Caco-2 (cell line): Measurements from ENCODE around the gene NOL4L. TPM values are rescaled to one million over a fixed set of nuclear protein-coding genes. Genes with fewer than 3 reads are reported as not detected.
"Not testable (repeated sequence)": the region's sequence is repeated elsewhere in the genome, so short reads cannot be mapped to it uniquely, and the experiment has no call there.

Experiments
- BruUV-seq: library from RNA; stranded (reverse); fragments of 400-500 nt; replicated peaks from 2 replicates; lab custom pipeline; 2021; lab: Mats Ljungman, UMichigan
- CTCF ChIA-PET: fragments of 300-600 bp; sonication (Branson Sonifier 250); formaldehyde crosslinking; loops from one replicate; lab custom pipeline; 2022; ENCODE audit warnings: antibody characterized with exemption; lab: Charles Lee
- POLR2A ChIA-PET: fragments of 300-600 bp; sonication (Branson Sonifier 250); formaldehyde crosslinking; loops from one replicate; lab custom pipeline; 2022; ENCODE audit warnings: antibody characterized with exemption; lab: Charles Lee
- DNase-seq, 2 experiments: peaks; one replicate each; pipeline versions ENCODE4 v3.0.0 to v3.0.0-alpha.2; 2020 to 2022
- H3K27me3 ChIP-seq: replicated peaks from 2 replicates; pipeline ENCODE4 v1.6.0; 2011; ENCODE audit warnings: low read length; ENCODE audit not compliant: control insufficient read depth, insufficient read depth
- H3K36me3 ChIP-seq: 2 replicates; pipeline ENCODE4 v1.5.1; 2011; ENCODE audit warnings: low read length; ENCODE audit not compliant: control insufficient read depth, insufficient read depth
- H3K4me1 ChIP-seq: fragments of 250-450 bp; sonication (Bioruptor Pico); 2 replicates; pipeline ENCODE4 v1.5.1; 2020; ENCODE audit warnings: mild to moderate bottlenecking
- H3K4me3 ChIP-seq: 2 replicates; pipeline ENCODE4 v1.5.1; 2011; ENCODE audit warnings: low read depth, mild to moderate bottlenecking, control low read depth, low read length
- H3K9me3 ChIP-seq: fragments of 250-450 bp; sonication (Bioruptor Pico); 2 replicates; pipeline ENCODE4 v1.5.1; 2020; ENCODE audit warnings: mild to moderate bottlenecking, moderate library complexity
- H3K27ac Mint-ChIP-seq: one replicate; pipeline ENCODE4 v1.8.0; 2022; ENCODE audit warnings: mixed read lengths; ENCODE audit not compliant: unreplicated experiment
- H3K27me3 Mint-ChIP-seq: one replicate; pipeline ENCODE4 v1.8.0; 2022; ENCODE audit warnings: mixed read lengths; ENCODE audit not compliant: insufficient read depth, unreplicated experiment
- H3K36me3 Mint-ChIP-seq: one replicate; pipeline ENCODE4 v1.8.0; 2022; ENCODE audit warnings: mild to moderate bottlenecking, mixed read lengths; ENCODE audit not compliant: insufficient read depth, unreplicated experiment
- H3K4me1 Mint-ChIP-seq: one replicate; pipeline ENCODE4 v1.8.0; 2022; ENCODE audit warnings: low read depth, mixed read lengths; ENCODE audit not compliant: unreplicated experiment
- H3K4me3 Mint-ChIP-seq: one replicate; pipeline ENCODE4 v1.8.0; 2022; ENCODE audit warnings: mild to moderate bottlenecking, moderate library complexity, mixed read lengths; ENCODE audit not compliant: unreplicated experiment
- H3K9me3 Mint-ChIP-seq: one replicate; pipeline ENCODE4 v1.8.0; 2022; ENCODE audit warnings: mixed read lengths; ENCODE audit not compliant: unreplicated experiment
- intact Hi-C: fragments of 100-400 bp; cut with micrococcal nuclease; formaldehyde crosslinking; loops from one replicate; pipeline ENCODE4 v1.10.0; 2022; ENCODE audit not compliant: unreplicated experiment
- total RNA-seq: library from RNA; stranded (reverse); gene quantifications from 2 replicates; pipeline ENCODE4 v1.2.3, GENCODE V29; 2022
- TF ChIP-seq, protein P1 (sequence below), 2 experiments: fragments of 200-600 bp in 1 of 2; IDR thresholded peaks; 1 replicate in 1 of 2; 2 replicates in 1 of 2; pipeline versions ENCODE4 v1.5.1 to v1.8.0; 2011 to 2022; ENCODE audit warnings: antibody characterized with exemption in 1 of 2, control low read depth in 1 of 2, inconsistent platforms in 1 of 2, low read depth in 1 of 2, low read length in 1 of 2, mild to moderate bottlenecking in 1 of 2, moderate library complexity in 1 of 2; ENCODE audit not compliant: insufficient read depth in 1 of 2, severe bottlenecking in 1 of 2, unreplicated experiment in 1 of 2

The NOL4L gene
- total RNA-seq, 1 experiment from 2014 or later, result 80.9 TPM

DNA sequence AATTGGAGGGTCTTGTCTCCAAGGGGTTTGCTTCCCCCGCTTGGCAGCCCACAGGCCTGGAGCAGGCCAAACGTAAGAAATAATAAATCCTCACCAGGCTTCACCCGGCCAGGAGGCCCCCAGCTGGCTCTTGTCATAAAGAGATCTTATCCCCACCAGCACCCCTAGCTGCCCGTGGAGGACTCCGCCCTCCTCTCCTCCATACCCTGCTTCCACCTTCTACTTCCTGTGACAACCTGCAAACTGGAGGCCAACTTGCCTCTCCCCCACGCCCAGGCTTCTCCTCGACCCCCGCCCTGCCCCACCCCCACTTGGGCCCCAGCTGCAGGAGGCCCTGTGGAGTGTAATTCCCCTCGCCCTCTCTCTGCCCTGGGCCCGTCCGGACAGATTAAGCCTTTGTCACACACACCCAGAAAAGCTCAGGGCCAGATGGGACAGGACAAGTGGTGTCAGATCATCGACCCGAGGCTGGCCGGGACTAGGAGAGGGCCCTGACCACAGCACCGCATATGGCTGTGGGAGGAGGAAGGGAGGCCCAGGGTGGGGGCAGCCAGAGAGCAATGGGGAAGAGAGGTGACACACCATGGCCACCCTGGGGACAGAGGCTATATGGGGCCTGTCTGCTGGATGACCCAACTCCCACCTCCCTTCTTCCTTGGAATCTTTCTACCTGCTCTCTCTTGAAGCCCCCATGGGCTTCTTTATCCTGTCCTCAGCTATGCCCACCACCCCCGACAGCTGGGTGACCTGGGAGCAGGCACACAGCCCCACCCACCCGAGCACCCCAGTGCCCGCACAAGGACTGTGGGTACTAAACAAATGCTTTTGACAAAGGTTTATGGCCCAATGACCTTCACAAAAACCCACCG, 3.9 kb downstream of the NOL4L start:
- POLR2A ChIA-PET, result no interaction called here
- intact Hi-C loops, result loop anchor here (5.0 kb wide), 2 partner anchors 44 to 104 kb away; no protein-coding TSS in a partner anchor
- H3K27me3 Mint-ChIP-seq, result peaks cover 7% of the 10 kb centered on the region

DNA sequence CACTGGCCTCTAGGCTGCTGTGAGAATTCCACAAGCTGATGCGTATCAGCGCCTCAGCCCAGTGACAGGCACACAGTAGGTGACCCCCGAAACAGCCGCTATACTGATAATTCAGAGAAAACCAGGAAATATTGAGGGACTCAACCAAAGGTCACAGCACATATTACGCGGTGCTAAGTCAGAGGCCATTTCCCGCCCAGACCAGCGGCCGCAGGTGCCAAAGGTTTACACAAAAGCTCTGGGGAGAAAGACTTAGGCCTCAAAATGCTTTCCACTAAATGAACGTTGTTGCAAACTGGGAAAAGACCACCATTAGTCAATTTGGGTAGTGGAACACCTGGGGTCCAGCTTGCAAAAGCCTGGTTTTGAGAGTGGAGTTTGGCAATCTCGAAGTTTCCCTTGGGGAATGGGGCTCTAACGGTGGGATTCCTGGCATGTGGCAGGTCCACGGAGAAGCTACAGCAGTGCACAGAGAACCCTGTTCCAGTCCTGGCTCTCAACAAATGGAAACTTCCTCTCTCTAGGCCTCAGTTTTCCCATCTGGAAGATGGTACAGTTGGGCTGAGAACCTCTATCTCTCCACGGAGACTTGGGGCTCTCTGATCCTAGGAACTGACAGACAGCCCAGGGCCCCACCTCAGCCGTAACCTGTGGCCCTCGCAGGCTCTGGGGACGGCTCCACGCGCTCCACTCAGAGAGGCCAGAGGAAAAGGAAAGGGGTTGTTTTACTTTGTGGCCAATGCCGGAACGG, 4.7 kb downstream of the NOL4L start:
- no peaks in the 10 kb centered on the region for H3K27me3 ChIP-seq
- H3K27ac Mint-ChIP-seq, result no peak overlapping the region
- CTCF ChIA-PET, result interaction anchor here (0.6 kb wide), 1 partner anchor 41 kb away, joined by 3 read pairs; no protein-coding TSS in a partner anchor
- intact Hi-C loops, result loop anchor here (5.0 kb wide), 2 partner anchors 43 to 103 kb away; no protein-coding TSS in a partner anchor
- H3K4me1 Mint-ChIP-seq, result peaks cover 12% of the 10 kb centered on the region
- H3K4me3 Mint-ChIP-seq, result no peak overlapping the region
- no peaks in the 10 kb centered on the region for H3K36me3 Mint-ChIP-seq
- H3K36me3 ChIP-seq, result no peaks in the 10 kb centered on the region
- no peaks in the 10 kb centered on the region for H3K27me3 Mint-ChIP-seq
- H3K4me1 ChIP-seq, result peaks cover 30% of the 10 kb centered on the region
- TF ChIP-seq, protein P1, sequence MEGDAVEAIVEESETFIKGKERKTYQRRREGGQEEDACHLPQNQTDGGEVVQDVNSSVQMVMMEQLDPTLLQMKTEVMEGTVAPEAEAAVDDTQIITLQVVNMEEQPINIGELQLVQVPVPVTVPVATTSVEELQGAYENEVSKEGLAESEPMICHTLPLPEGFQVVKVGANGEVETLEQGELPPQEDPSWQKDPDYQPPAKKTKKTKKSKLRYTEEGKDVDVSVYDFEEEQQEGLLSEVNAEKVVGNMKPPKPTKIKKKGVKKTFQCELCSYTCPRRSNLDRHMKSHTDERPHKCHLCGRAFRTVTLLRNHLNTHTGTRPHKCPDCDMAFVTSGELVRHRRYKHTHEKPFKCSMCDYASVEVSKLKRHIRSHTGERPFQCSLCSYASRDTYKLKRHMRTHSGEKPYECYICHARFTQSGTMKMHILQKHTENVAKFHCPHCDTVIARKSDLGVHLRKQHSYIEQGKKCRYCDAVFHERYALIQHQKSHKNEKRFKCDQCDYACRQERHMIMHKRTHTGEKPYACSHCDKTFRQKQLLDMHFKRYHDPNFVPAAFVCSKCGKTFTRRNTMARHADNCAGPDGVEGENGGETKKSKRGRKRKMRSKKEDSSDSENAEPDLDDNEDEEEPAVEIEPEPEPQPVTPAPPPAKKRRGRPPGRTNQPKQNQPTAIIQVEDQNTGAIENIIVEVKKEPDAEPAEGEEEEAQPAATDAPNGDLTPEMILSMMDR (IDR thresholded peaks at IDR 0.05; ENCODE audit: insufficient read depth in 1 of 2, low read depth in 1 of 2, low read length in 1 of 2, severe bottlenecking in 1 of 2, unreplicated experiment in 1 of 2), result no peak
- no peaks in the 10 kb centered on the region for H3K9me3 Mint-ChIP-seq
- POLR2A ChIA-PET, result no interaction called here
- DNase-seq, result no peak
- BruUV-seq, result no TSS peak
- H3K9me3 ChIP-seq, result no peaks in the 10 kb centered on the region
- H3K4me3 ChIP-seq, result no peak overlapping the region

More for the DNA sequence above, 3.9 kb downstream of the NOL4L start:
- Histone ChIP-seq H3K4me3 (no peak overlapping the region), H3K9me3 (no peaks in the 10 kb centered on the region), H3K36me3 (no peaks in the 10 kb centered on the region), H3K4me1 (peaks cover 34% of the 10 kb centered on the region), H3K27me3 (peaks cover 7% of the 10 kb centered on the region)
- Mint-ChIP-seq H3K4me1 (peaks cover 18% of the 10 kb centered on the region), H3K9me3 (no peaks in the 10 kb centered on the region), H3K36me3 (no peaks in the 10 kb centered on the region), H3K27ac (no peak overlapping the region), H3K4me3 (peak overlapping the region; percentile 54)
- peak in 1 of 2 experiments; percentile 75 for DNase-seq
- TF ChIP-seq, protein P1 (IDR thresholded peaks at IDR 0.05; ENCODE audit: insufficient read depth in 1 of 2, low read depth in 1 of 2, low read length in 1 of 2, severe bottlenecking in 1 of 2, unreplicated experiment in 1 of 2), result no peak
- CTCF ChIA-PET, result interaction anchor here (0.6 kb wide), 2 partner anchors 42 to 96 kb away, joined by 3 to 4 read pairs; no protein-coding TSS in a partner anchor
- no TSS peak for BruUV-seq

DNA sequence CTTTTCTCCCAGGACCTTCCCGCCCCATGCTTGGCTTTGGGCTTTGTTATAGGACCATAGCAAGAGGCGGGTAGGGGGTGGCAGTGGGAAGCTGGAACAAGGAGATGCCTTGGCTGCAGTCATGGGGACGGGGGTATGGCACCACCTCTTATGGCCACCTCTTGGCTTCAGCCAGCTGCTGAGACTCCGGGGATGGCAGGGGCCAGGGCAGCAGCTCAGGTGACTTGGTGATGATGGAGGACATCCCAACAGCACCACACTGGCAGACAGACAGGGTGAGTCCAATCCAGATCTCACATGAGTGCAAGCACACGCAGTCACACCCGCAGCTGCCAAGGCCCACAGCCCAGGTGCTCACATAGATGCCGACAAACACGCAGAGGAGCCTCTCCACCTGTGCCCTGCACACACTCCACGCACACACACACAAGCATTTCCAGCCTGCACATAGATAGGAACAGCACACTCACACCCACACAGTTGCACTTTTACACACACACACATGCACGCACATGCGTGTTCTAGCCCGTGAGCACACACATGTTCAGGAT, 6.2 kb downstream of the NOL4L start:
- POLR2A ChIA-PET, result interaction anchor here (0.5 kb wide), 1 partner anchor 986 kb away, joined by 3 read pairs; no protein-coding TSS in a partner anchor
- DNase-seq, result no peak
- no peaks in the 10 kb centered on the region for H3K27me3 Mint-ChIP-seq

DNA sequence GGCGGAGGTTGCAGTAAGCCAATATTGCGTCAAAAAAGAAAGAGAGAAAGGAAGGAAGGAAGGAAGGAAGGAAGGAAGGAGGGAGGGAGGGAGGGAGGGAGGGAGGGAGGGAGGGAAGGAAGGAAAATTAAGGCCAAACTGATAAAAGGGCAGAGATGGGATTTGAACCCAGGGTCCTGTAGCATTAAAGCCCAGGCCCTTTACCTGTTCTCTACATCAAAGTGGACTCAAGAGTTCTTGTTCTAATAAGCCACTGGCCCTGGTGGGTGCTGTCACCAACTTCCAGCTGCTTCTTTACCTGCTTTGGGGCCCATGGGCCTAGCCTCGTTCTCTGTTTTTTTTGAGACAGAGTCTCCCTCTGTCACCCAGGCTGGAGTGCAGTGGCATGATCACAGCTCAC, 7.1 kb downstream of the NOL4L start:
- H3K36me3 Mint-ChIP-seq, H3K4me3 Mint-ChIP-seq, POLR2A ChIA-PET, intact Hi-C loops, H3K27me3 Mint-ChIP-seq, DNase-seq, H3K9me3 Mint-ChIP-seq, H3K27me3 ChIP-seq, H3K4me3 ChIP-seq, BruUV-seq, H3K9me3 ChIP-seq, H3K27ac Mint-ChIP-seq, H3K36me3 ChIP-seq: not testable (repeated sequence)
- H3K4me1 ChIP-seq, result peaks cover 41% of the 10 kb centered on the region
- CTCF ChIA-PET, result interaction anchor here (0.5 to 1.5 kb wide), 2 partner anchors 56 to 487 kb away, joined by 3 read pairs; no protein-coding TSS in a partner anchor
- peaks cover 12% of the 10 kb centered on the region for H3K4me1 Mint-ChIP-seq

More for the DNA sequence above, 6.2 kb downstream of the NOL4L start:
- Histone ChIP-seq H3K4me3 (no peak overlapping the region), H3K9me3 (no peaks in the 10 kb centered on the region), H3K27me3 (no peaks in the 10 kb centered on the region), H3K4me1 (peaks cover 41% of the 10 kb centered on the region), H3K36me3 (no peaks in the 10 kb centered on the region)
- H3K36me3 Mint-ChIP-seq, result no peaks in the 10 kb centered on the region
- CTCF ChIA-PET, result interaction anchor here (0.6 to 1.5 kb wide), 2 partner anchors 57 to 880 kb away, joined by 3 read pairs; no protein-coding TSS in a partner anchor
- no peaks in the 10 kb centered on the region for H3K9me3 Mint-ChIP-seq
- peaks cover 12% of the 10 kb centered on the region for H3K4me1 Mint-ChIP-seq
- BruUV-seq, result no TSS peak
- intact Hi-C loops, result no loop called here
- no peak overlapping the region for H3K4me3 Mint-ChIP-seq
- H3K27ac Mint-ChIP-seq, result no peak overlapping the region
- TF ChIP-seq, protein P1 (IDR thresholded peaks at IDR 0.05; ENCODE audit: insufficient read depth in 1 of 2, low read depth in 1 of 2, low read length in 1 of 2, severe bottlenecking in 1 of 2, unreplicated experiment in 1 of 2), result no peak
